ENCODE measurements around the gene ADGRL3. TPM values are rescaled to one million over a fixed set of nuclear protein-coding genes. Genes with fewer than 3 reads are reported as not detected.

The ADGRL3 gene
- under 0.01 and 0.26 TPM in 2 replicates for total RNA-seq
- 0.03 and 0.05 TPM in 2 replicates for polyA plus RNA-seq
- 0.03 TPM in 1 of 2 replicates, not detected in the other for polyA plus RNA-seq (2012)
- not detected in 2 replicates for polyA minus RNA-seq (ENCODE audit: low replicate concordance)

DNA sequence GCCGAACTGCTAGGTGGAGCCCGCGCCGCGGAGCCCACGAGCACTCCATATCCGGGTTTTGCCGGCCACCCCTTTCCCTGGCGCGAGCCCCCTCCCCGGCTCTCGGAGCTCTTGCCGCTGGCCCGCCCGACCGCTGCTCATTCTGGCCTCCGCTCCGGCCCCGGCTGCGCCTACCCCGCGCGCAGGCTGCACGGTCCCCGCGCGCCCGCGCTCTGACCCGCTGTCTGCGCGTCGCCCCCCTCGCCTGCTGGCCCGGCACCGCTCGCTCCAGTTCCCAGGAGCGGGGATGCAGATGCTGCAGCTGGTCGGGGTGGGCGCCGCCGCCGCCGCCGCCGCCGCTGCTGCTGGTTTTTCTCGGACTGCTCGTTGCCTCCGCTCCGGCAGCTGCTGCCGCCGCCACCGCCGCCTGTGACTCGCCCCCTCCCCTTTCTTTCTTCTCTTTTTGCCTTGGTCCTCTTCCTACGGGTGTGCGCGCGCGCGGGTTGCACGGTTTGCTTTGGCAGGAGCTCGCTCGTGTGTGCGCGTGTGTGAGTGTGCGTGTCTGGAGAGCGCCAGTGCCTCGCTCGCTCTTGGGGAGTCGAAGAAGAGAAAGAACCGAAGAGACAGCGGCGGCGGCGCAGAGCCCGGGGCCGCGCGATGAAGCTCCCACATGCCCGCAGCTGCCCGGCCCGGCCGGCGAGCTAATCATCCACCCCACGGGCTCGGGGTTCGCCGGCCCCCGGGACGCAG is at the start of gene ADGRL3:
Gene ADGRL3, plus strand, starts transcription at position 140 of the 729 bp plus-strand sequence.
- Histone ChIP-seq H3K36me3 (ENCODE audit: control insufficient read depth, insufficient read depth, low read length) (no peaks in the 10 kb centered on the region), H3K79me2 (ENCODE audit: control insufficient read depth, insufficient read depth, low read length) (no peaks in the 10 kb centered on the region), H3K4me1 (ENCODE audit: control insufficient read depth, extremely low read depth, insufficient read depth, low read length) (no peaks in the 10 kb centered on the region), H2AFZ (ENCODE audit: low read length) (no peak within 1 kb of the TSS), H3K9ac (ENCODE audit: insufficient read depth, low read length) (no peak within 1 kb of the TSS), H3K4me2 (ENCODE audit: extremely low read depth, insufficient read depth, low read length) (peak within 1 kb of the TSS; percentile 51), H4K20me1 (ENCODE audit: control insufficient read depth, extremely low read depth, insufficient read depth, low read length) (no peaks in the 10 kb centered on the region), H3K27me3 (ENCODE audit: control insufficient read depth, insufficient read depth, low read length) (peaks cover 14% of the 10 kb centered on the region), H3K4me3 (replicated peaks in 1 of 4; ENCODE audit: control extremely low read depth in 1 of 4, insufficient read depth in 1 of 4, low read depth in 3 of 4, low read length in 4 of 4) (peak within 1 kb of the TSS in 2 of 4 experiments; percentile 34 to 82), H3K27ac (ENCODE audit: insufficient read depth, low read length) (no peak within 1 kb of the TSS), H3K9me3 (ENCODE audit: control insufficient read depth, insufficient read depth, low read depth, low read length) (no peaks in the 10 kb centered on the region)
- DNase-seq (ENCODE audit: low read depth in 2 of 2) = peak; percentile 50 to 60
- TF ChIP-seq, protein P1, sequence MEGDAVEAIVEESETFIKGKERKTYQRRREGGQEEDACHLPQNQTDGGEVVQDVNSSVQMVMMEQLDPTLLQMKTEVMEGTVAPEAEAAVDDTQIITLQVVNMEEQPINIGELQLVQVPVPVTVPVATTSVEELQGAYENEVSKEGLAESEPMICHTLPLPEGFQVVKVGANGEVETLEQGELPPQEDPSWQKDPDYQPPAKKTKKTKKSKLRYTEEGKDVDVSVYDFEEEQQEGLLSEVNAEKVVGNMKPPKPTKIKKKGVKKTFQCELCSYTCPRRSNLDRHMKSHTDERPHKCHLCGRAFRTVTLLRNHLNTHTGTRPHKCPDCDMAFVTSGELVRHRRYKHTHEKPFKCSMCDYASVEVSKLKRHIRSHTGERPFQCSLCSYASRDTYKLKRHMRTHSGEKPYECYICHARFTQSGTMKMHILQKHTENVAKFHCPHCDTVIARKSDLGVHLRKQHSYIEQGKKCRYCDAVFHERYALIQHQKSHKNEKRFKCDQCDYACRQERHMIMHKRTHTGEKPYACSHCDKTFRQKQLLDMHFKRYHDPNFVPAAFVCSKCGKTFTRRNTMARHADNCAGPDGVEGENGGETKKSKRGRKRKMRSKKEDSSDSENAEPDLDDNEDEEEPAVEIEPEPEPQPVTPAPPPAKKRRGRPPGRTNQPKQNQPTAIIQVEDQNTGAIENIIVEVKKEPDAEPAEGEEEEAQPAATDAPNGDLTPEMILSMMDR (conservative IDR thresholded peaks at IDR 0.05 in 1 of 2, IDR thresholded peaks at IDR 0.05 in 1 of 2; ENCODE audit: low read depth in 1 of 2, low read length in 2 of 2) = no peak
- TF ChIP-seq EZH2 (IDR thresholded peaks at IDR 0.05; ENCODE audit: low read length, missing control alignments) = no peak

DNA sequence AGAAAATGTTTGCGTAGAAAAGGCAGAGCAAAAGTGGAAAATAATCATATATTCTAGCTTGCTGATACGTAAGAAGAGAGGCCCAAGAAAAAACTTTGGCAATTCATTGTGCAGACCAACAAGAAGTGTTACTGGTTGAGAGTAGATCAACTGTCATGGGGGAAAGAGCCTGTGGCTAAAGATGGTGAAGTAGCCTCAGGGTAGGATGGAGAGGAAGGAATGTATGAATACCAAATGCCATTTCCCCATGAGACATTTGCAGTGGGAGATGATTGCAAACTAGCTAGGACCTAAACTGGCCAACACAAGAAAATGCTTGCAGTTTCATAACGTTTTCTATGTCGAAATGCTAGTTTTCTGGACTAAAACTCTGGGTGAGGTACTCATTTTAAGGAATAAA is 47.7 kb upstream of the ADGRL3 start:
- Histone ChIP-seq H3K4me2 (ENCODE audit: extremely low read depth, insufficient read depth, low read length) (no peak overlapping the region), H3K9me3 (ENCODE audit: control insufficient read depth, insufficient read depth, low read depth, low read length) (no peaks in the 10 kb centered on the region), H3K27me3 (ENCODE audit: control insufficient read depth, insufficient read depth, low read length) (no peaks in the 10 kb centered on the region), H3K9ac (ENCODE audit: insufficient read depth, low read length) (no peak overlapping the region), H3K4me3 (replicated peaks in 1 of 4; ENCODE audit: control extremely low read depth in 1 of 4, insufficient read depth in 1 of 4, low read depth in 3 of 4, low read length in 4 of 4) (no peak overlapping the region), H3K27ac (ENCODE audit: insufficient read depth, low read length) (no peak overlapping the region), H4K20me1 (ENCODE audit: control insufficient read depth, extremely low read depth, insufficient read depth, low read length) (no peaks in the 10 kb centered on the region), H3K36me3 (ENCODE audit: control insufficient read depth, insufficient read depth, low read length) (no peaks in the 10 kb centered on the region), H3K4me1 (ENCODE audit: control insufficient read depth, extremely low read depth, insufficient read depth, low read length) (no peaks in the 10 kb centered on the region), H3K79me2 (ENCODE audit: control insufficient read depth, insufficient read depth, low read length) (no peaks in the 10 kb centered on the region), H2AFZ (ENCODE audit: low read length) (no peak overlapping the region)
- TF ChIP-seq EZH2 (IDR thresholded peaks at IDR 0.05; ENCODE audit: low read length, missing control alignments) = no peak
- TF ChIP-seq, protein P1 (conservative IDR thresholded peaks at IDR 0.05 in 1 of 2, IDR thresholded peaks at IDR 0.05 in 1 of 2; ENCODE audit: low read depth in 1 of 2, low read length in 2 of 2) = no peak
- DNase-seq (ENCODE audit: low read depth in 2 of 2) = no peak

DNA sequence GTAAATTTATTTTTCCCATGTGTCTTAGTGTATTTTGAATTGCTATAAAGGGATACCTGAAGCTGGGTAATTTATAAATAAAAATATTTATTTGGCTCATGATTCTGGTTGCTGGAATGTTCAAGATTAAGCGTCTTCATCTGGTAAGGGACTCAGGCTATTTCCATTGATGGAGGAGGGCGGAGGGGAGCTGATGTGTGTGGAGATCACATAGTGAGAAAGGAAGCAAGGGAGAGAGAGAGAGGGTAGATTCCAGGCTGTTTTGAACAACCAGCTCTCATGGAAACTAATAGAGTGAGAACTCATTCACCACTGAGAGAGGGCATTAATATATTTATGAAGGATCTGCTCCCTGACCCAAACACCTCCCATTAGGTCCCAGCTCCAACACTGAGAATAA is 39.6 kb upstream of the ADGRL3 start:
- no peaks in the 10 kb centered on the region for H3K36me3 ChIP-seq (ENCODE audit: control insufficient read depth, insufficient read depth, low read length)
- no peak for DNase-seq (ENCODE audit: low read depth in 2 of 2)
- H3K9ac ChIP-seq (ENCODE audit: insufficient read depth, low read length) = no peak overlapping the region
- H4K20me1 ChIP-seq (ENCODE audit: control insufficient read depth, extremely low read depth, insufficient read depth, low read length) = no peaks in the 10 kb centered on the region
- TF ChIP-seq, protein P1 (conservative IDR thresholded peaks at IDR 0.05 in 1 of 2, IDR thresholded peaks at IDR 0.05 in 1 of 2; ENCODE audit: low read depth in 1 of 2, low read length in 2 of 2) = no peak
- TF ChIP-seq EZH2 (IDR thresholded peaks at IDR 0.05; ENCODE audit: low read length, missing control alignments) = no peak
- no peaks in the 10 kb centered on the region for H3K9me3 ChIP-seq (ENCODE audit: control insufficient read depth, insufficient read depth, low read depth, low read length)
- H3K27me3 ChIP-seq (ENCODE audit: control insufficient read depth, insufficient read depth, low read length) = no peaks in the 10 kb centered on the region
- no peak overlapping the region for H3K4me2 ChIP-seq (ENCODE audit: extremely low read depth, insufficient read depth, low read length)
- H2AFZ ChIP-seq (ENCODE audit: low read length) = no peak overlapping the region
- no peaks in the 10 kb centered on the region for H3K4me1 ChIP-seq (ENCODE audit: control insufficient read depth, extremely low read depth, insufficient read depth, low read length)
- no peaks in the 10 kb centered on the region for H3K79me2 ChIP-seq (ENCODE audit: control insufficient read depth, insufficient read depth, low read length)
- H3K4me3 ChIP-seq (replicated peaks in 1 of 4; ENCODE audit: control extremely low read depth in 1 of 4, insufficient read depth in 1 of 4, low read depth in 3 of 4, low read length in 4 of 4) = no peak overlapping the region
- no peak overlapping the region for H3K27ac ChIP-seq (ENCODE audit: insufficient read depth, low read length)
